HG02610 (cell line): ENCODE measurements around the gene PODXL2.
A peak's percentile ranks its signal among the peaks of the same experiment; 100 is the strongest.

Source experiments
- ATAC-seq: cut with Tn5 transposase; IDR thresholded peaks from one replicate; pipeline ENCODE4 v1.9.1; 2021; ENCODE audit warnings: mild to moderate bottlenecking, moderate library complexity; ENCODE audit not compliant: unreplicated experiment

Gene PODXL2

DNA sequence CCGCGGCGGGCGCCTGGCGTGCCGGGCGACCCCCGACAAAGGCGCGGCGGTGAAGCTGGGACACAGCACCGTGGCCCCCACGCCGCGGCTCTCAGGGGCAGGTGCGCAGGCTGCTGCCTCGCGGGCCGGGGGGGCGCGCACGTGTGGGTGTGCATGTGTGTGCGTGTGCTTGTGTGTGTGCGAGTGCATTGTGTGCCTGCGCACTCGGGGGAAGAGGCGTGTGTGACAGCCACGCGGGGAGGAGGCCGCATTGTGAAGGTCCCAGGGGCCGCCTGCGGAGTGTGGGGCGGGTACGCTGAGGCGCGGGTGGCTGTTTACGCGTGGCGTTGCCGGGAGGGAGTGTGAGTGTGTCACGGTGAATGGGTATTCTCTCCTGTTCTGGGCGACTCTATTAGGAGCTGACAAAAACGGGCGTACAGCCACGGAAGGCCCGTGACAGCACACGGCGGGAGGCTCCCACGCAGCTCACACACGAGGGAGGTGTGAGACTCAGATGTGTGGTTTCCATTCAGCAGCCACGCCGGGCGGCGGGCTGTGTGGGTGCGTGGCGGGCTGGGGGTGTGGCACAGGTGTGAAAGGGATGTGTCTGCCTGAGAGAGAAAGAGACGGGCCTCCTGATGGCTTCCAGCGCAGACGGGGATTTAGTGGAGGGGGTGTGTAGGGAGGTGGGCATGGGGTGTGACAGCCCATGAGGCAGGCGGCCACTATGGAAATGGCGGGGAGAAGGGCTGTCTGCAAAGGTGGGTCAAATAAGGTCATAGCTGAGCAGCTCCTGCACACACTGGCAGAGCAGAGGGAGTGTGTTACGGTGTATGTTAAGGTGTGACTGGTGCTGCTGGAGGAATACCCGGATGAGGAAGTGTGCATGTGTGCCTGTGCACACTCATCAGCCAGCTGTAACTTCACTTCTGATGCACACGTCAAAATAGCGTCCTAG lies 750 bp downstream of the PODXL2 start:
- ATAC-seq, result peak; percentile 5

DNA sequence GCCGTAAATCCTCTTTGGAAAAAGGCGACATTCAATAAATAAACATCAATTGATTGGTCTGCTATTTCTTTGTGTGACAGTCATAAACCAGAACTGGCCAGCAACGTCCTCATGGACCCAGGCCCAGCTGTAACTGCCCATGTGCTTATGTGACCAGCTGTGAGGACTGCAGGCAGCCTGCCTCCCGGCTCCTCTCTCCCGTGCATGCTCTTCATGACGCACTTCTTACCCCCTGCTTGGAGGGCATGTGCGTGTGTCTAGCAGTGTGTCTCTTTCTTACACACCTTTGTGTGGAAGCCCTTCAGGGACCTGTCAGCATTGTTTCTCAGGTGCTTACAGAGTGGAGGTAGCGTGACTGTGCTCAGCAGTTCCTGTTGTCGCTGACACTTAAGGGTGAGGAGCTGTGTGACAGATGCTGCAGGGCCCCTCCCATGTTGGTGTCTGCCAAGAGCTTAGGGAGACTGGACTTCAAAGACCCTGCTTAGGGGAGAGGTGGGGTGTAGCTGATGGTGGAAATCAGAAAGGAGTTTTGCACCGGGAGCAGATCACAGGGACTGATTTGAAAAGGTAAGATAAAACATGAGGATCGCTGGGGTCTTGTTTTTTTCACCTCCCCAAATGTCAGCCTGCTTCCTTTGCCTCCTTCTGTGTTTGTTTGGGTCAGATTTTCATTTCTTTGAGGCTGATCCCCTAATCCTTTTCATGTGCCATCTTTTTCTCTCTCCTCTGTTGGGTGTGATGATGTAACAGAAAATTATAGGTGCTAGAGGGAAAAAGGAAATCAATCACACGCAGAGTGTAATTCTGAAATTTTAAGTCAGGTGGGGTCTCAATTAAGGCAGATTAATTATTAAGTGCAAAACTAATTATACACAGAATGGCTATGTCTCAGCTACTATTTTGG lies 2.1 kb downstream of the PODXL2 start:
- ATAC-seq, result no peak

DNA sequence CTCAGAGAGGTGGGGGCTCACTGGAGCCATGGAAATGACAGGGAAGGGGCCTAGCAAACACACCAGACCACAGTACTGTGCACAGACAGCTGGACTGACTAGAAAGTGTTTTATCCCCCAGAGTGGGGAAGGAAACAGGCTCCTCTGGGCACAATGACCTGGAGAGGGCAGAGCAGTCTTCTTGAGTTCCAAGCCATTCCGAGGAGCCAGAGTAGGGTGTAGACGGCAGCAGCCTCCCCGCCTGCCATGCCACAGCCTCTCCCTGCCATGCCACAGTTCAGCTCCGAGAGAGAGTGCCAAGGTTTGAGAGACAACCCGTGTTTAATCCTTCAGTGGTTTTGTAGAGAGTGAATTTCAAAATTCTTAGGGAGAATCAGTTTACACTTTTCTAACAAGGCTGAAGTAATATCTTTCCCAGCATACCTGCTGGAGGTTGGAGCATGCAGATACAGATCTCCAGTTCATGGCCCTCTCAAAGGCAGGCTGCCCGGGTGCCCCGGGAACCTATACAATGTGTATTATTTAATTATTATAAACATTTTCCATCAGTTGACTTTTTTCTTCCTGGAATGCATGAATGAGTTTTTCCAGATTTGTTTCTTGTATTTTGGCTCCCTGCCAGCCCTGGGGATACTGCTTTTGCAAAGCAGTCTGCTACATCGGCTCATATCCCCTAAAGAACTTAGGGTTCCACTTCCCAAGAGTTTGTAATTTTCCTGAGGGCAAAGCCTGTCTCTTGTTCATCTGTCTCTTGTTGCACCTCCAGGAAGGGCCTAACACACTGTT lies 3.2 kb downstream of the PODXL2 start:
- no peak for ATAC-seq

DNA sequence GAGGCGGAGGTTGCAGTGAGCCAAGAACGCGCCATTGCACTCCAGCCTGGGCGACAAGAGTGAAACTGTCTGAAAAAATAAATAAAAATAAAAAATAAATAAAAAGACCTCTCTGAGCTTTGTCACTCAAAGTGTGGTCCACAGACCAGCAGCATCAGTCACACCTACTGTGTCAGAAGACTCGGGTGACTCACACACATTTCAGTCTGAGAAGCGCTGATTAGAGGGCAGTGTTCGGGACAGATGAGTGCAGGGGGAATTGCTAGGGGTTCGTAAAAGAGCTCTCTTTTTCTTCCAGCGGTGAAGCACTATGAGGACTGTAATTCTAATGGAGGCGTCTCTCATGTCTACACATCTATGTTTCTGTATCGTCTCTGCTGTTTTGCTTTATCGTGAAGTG lies 5.7 kb downstream of the PODXL2 start:
- no peak for ATAC-seq

DNA sequence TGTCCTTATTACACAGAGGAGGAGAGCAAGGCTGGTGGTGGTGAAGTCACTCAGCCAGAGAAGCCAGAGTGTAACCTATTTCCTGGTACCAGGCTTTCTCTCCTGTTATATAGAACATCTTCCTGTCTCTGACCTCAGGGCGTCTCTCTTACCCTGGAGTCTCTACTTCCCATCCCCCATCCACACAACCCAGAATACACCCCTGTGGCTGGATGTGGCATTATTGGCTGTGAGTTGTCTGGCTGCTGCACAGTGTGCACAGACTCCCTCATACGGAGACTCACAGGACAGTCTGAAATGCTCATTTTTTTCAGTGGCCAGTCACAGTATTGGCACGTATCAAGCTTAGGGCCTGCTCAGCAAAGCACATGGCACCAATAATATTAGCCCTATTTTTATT lies 8.6 kb downstream of the PODXL2 start:
- ATAC-seq, result no peak

DNA sequence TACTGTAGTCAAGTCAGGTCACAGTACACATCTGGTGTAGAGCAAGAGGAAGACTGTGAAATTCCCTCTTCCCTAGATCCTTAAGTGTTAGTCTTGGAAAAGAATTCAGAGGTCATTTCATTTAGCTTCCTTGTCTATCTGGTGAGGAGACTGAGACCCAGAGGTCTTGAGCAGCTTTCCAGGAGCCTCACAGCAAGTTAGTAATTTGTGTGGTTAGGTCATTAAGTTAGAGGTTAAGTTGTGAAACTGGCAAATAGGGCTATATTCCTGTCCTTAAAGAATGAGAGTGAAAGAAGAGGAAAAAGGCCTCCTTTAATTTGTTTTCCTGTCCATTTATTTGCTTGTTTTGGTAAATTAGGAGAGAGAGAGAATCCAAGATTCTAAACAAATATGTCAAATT lies 9.0 kb downstream of the PODXL2 start:
- ATAC-seq, result no peak

DNA sequence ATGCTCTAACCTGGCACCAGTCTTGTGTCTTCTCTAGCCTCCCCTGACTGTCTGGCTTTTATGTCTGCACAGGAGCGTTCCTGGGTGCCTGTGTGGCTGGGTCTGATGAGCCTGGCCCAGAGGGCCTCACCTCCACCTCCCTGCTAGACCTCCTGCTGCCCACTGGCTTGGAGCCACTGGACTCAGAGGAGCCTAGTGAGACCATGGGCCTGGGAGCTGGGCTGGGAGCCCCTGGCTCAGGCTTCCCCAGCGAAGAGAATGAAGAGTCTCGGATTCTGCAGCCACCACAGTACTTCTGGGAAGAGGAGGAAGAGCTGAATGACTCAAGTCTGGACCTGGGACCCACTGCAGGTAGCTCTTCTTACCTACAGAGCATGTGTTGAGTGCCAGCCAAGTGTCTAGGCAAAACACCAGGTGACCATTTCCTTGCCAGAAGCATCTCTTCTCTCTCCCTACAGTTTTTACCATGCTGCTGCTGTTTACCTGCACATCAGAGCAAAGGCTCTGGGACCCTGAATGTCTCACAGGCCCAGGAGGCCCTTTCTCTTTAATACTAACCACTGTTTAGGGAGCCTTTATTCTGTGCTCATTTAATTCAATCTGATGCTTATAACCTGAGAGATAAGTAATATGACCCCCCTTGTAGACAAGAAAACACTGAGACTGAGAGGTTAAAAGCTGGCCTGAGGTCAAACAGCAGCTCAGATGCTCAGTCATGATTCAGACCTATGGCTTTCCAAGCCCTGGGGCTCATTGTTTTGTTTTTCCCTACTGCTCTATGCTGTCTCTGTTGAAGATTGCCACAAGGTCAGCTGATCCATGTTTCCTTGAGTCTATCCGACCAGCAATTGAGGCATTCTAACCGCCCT lies 10.4 kb downstream of the PODXL2 start:
- no peak for ATAC-seq

DNA sequence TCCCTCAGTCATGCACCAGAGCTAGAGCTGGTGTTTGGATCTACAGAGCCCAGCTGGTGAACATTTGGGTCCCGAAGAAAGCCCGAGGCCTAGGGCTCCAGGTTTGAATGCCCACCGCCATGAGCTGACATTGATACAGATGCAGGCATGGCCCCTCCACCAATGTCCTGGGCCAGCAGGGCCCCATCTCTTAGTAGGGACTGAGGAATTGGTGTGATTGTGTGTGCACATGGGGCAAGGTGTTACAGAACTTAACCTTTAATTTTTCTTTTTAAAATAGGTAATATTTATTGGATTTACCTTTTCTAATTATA lies 11.0 kb downstream of the PODXL2 start:
- ATAC-seq, result no peak

DNA sequence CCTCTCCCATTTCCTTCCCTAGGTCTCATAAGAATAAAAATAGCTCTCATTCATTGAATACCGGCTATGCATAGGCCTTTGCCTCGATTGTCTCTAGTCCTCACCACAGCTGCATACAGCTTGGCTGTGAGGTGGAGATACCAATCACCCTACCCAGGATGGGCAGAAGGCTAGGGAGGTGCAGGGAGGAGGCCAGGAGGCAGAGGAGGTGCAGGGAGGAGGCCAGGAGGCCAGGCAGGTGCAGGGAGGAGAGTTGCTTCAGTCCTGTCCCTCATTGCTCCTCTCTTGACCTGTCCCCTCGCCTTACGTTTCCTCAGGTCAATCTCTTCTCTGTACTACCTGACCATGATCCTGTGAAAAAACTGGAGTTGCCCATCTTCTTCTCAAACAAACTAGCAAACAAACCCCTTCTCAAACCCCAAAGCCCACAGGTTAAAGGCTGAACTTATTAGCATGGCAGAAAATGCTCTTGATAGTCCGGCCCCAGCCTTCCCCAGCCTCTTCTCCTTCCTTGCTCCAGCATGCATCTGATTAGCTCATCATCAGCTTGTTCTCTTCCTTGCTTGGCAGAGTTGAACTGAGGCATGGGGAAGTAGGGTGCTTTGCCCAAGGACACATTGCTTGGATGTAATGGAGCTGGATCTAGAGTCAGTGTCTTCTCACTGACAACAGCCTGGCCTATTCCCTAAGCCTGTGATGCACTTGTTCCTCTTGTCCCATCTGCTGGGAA lies 15.8 kb downstream of the PODXL2 start:
- ATAC-seq, result no peak

DNA sequence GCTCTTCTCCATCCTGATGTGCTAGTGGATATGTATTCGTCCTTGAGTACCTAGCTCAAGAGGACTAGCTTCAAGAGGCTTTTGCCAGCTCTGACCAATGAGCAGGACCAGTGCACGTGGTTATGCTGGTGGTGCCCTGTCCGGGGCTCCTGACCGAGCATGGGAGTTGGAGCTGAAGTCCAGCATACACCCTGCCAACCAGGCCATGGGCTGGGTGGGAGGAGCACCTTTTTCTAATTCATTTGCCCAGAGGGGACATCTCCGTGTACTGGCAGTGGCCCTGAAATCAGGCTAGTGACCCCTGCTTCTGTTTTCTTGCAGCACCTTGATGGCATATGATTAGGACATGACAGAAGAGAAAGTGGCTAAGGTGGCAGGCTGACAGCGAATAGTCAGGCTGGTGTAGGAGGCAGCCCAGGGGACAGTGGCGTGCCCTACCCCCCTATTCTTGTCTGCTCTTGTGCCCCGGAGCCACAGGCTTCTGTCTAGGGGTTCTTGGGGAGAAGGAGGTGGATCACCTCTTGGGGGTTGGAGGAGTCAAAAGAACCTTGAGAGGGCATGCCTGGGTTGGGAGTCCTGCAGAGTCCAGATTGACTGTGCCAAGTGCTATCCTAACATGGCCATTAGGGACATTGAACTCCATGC lies 16.5 kb downstream of the PODXL2 start:
- ATAC-seq, result no peak

DNA sequence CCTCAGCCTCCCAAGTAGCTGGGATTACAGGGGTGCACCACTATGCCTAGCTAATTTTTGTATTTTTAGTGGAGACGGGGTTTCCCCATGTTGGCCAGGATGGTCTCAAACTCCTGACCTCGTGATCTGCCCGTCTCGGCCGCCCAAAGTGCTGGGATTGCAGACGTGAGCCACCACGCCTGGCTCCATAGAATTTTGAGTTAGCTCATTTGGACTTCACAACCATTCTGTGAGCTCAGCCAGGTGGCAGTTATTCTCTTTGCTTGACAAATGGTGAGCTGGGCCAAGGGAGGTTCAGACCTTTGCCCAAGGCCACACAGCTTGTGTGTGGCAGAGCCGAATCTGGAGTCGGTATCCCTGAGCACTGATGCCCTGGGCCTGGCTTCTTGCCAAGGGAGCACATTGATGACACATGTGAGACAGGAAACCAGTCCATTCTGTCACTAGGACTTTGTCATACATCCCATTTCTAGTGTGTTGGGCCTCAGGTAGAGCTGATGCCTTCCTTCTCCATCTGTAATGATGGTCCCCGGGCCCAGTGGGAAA lies 17.6 kb downstream of the PODXL2 start:
- ATAC-seq, result no peak

DNA sequence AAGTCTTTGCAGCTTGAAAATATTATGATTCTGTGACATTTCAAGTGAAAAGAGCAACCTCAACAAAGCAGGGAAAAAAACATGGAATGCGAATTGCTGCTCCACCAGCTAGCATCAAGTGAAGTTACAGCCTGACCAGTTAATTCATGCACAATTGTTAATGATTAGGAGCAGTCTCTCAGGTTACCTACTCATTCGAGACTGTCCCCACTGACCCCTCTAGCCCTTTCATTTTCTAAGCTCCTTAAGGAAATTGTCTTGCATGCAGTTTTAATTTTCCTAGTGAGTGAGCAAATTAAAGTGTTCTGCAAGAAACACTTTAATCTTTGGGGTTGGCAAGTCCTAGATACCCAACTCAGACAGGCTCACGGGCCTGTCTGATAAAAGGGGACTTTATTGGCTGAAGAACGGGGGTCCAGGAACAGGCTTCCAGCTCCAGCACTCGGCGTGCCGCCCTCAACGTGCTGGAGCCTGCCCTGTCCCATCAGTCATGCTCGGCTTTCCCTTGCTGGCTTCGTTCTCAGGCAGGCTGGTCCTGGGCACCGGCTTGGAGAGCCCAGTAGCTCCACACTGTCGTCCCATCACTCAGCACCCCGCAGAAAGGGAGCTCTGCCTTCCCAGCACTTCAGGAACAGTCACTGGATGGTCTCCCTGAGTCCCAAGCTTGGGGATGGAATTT lies 18.3 kb downstream of the PODXL2 start:
- ATAC-seq, result no peak

DNA sequence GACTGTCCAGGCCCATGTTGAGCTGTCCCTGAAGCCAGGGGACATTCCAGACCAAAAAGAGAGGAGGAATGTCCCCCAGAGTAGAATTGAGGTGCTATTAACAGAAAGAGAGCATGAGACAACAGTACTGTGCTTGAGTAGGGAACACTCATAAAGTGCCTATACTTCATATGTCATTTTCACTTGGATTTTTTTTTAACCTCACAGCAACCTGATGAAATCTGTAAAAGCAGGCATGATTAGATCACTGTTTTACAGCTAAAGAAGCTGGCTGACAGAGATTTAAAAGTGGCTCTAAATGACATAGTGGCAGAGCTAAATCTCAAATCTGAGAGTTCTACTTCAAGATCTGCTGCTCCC lies 18.8 kb downstream of the PODXL2 start:
- no peak for ATAC-seq

DNA sequence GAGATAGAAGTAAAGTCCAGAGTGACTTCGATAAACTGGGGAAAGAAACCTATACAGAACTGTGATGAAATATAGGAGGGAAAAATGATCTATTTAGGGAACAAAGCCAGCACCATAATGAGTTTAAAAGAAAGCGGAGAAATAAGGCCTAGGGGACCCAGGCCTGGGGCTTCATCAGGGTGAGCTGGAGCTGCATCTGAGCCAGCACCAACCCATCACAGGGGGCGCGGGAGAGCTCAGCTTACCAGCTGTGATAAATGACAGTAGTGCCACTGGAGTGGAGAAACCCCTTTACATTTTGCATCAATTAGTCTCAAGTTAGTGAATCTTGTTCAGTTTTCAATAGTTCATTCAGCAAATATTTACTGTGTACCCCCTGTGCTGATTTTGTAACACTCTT lies 21.3 kb downstream of the PODXL2 start:
- no peak for ATAC-seq

DNA sequence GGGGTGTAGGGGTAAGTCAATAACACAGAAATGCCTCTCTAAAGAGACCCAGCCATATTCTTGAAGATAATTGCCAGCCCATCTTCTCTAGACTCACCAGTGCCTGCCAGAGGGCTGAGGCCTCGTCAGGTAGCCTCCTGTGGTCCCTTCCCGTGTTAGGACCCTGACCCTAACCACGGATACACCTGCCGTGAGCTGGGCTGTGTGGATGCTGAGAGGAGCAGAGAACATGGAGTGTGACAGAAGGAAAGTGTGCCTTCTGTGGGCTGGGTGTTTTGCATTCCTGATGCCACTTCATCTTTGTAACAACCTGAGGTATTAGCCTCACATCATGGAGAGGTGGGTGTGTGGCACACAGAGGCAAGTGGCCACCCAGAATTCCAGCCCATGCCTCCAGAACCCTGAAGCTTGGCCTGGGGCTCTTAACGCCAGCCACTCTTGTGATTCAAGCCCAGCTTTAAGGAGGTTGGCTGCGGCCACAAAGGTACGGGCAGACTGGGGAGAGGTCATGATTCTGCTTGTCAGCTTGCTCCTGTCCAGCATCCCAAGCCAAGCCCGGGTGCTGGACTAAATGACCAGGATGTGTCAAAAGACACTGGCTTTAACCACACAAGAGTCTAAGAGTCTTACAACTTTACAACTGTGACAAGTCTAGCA lies 22.7 kb downstream of the PODXL2 start:
- no peak for ATAC-seq

DNA sequence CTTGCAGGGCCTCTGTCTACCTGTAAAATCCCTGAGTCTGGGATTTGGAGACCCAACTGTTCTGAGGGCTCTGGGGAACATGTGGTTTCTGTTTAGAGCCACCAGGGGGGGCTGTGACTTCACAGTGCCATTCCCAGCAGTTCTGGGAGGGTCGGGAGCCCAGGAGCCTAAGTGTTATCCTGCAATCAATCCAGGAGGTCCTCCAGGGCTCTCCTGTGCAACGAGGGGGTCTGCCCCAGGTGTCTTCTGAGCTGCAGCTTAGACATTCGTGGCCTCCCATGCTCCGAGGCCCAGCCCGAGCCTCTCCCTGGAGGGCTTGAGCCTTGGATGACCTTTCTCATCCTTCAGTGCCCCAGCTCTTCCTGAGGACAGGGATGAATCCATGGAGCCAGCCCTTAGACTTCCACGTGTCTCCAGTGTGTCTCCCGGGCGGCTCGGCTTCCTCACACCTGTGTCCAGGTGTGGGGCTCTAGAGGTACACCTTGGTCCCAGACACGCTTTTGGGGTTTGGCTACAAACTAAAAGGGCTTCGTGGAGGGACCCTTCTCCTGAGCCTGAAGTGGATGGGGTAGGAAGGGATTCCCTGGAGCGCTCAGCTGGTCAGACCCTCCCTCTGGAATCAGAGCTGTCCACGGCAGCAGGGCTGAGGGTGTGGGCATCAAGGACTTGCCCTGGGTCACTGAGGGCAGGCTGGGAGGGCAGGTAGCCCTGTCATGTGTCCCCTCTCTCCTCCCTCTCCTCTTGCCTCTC lies 23.4 kb downstream of the PODXL2 start:
- ATAC-seq, result no peak

DNA sequence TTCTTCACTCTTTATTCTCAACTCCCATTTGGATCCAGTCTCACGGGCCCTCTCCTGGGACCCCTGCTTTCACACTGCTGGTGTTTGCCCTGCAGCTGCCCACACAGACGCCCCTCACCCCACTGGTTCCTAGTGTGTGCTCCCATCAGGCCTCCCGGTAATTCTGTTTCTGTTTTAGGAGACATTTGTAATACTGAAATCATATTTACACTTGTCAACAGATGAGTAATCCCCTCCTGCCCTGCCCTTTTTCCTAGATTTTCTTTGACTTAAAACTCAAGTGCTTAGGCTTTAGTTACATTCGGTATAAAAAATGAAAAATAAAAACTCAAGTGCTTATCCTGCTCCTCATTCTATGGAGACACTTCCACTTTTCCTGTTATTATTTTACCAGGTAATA lies 25.4 kb downstream of the PODXL2 start:
- ATAC-seq, result no peak
